Measurements from ENCODE around the gene IQCH.

- TF ChIP-seq, protein P1, sequence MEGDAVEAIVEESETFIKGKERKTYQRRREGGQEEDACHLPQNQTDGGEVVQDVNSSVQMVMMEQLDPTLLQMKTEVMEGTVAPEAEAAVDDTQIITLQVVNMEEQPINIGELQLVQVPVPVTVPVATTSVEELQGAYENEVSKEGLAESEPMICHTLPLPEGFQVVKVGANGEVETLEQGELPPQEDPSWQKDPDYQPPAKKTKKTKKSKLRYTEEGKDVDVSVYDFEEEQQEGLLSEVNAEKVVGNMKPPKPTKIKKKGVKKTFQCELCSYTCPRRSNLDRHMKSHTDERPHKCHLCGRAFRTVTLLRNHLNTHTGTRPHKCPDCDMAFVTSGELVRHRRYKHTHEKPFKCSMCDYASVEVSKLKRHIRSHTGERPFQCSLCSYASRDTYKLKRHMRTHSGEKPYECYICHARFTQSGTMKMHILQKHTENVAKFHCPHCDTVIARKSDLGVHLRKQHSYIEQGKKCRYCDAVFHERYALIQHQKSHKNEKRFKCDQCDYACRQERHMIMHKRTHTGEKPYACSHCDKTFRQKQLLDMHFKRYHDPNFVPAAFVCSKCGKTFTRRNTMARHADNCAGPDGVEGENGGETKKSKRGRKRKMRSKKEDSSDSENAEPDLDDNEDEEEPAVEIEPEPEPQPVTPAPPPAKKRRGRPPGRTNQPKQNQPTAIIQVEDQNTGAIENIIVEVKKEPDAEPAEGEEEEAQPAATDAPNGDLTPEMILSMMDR (IDR thresholded peaks at IDR 0.05) = no peak
- no peak for TF ChIP-seq POLR2A (IDR thresholded peaks at IDR 0.05)
Observed at GRCh38 chr15:67241132-67241855, 13.3 kb upstream of the IQCH start.

All from tibial nerve (tissue), 3 donors.